Measurements from ENCODE around the gene AGBL4. TPM values are rescaled to one million over a fixed set of nuclear protein-coding genes. Genes with fewer than 3 reads are reported as not detected.

AGBL4 gene
- polyA plus RNA-seq, 3 donors = 0.05 TPM; not detected in 2

GRCh38 chr1:48930011-48930410, 1093.7 kb downstream of the AGBL4 start:
- intact Hi-C loops (cut with micrococcal nuclease) = no loop called here
- no peaks in the 10 kb centered on the region for H3K9me3 ChIP-seq (replicated peaks in 1 of 2; ENCODE audit: control insufficient read depth in 1 of 2, insufficient read depth in 1 of 2, low read length in 2 of 2)
- no peaks in the 10 kb centered on the region for H3K4me1 ChIP-seq (ENCODE audit: control insufficient read depth in 1 of 2, insufficient read depth in 2 of 2, low read length in 2 of 2)
- no peak overlapping the region for H2AFZ ChIP-seq (ENCODE audit: insufficient read depth, low read depth, low read length, poor library complexity, severe bottlenecking)
- no peaks in the 10 kb centered on the region for H3K4me1 Mint-ChIP-seq
- H3K36me3 Mint-ChIP-seq = no peaks in the 10 kb centered on the region
- no peak for TF ChIP-seq CTCF (IDR thresholded peaks at IDR 0.05)
- H3K36me3 ChIP-seq (replicated peaks in 1 of 2; ENCODE audit: control insufficient read depth in 1 of 2, insufficient read depth in 2 of 2, low read length in 2 of 2) = no peaks in the 10 kb centered on the region
- no CpG with 5 or more reads among the region's 4 CpGs for WGBS (ENCODE audit: insufficient coverage)
- peaks cover 0 to 4% (median 0%) of the 10 kb centered on the region in 3 donors for H3K27me3 Mint-ChIP-seq (ENCODE audit: low read depth in 3 of 3)
- no peaks in the 10 kb centered on the region for H3K27me3 ChIP-seq (ENCODE audit: control insufficient read depth in 2 of 2, insufficient read depth in 2 of 2, low read length in 2 of 2)
- no peak overlapping the region for H3K9ac ChIP-seq (ENCODE audit: insufficient read depth, low read length, poor library complexity, severe bottlenecking)
- no peak overlapping the region for H3K4me2 ChIP-seq (replicated peaks; ENCODE audit: extremely low read depth, low read length, poor library complexity, severe bottlenecking)
- H3K79me2 ChIP-seq (ENCODE audit: insufficient read depth, low read length) = no peaks in the 10 kb centered on the region
- H4K20me1 ChIP-seq (ENCODE audit: insufficient read depth, low read length) = no peaks in the 10 kb centered on the region
- H3K4me3 ChIP-seq (replicated peaks in 1 of 3; ENCODE audit: low read depth in 2 of 3, low read length in 3 of 3) = no peak overlapping the region
- no peak overlapping the region for H3K27ac ChIP-seq (ENCODE audit: low read depth in 1 of 2, low read length in 2 of 2)
- no peak for DNase-seq
- H3K27ac Mint-ChIP-seq = no peak overlapping the region
- H3K9me3 Mint-ChIP-seq = peaks cover 0 to 4% (median 2%) of the 10 kb centered on the region in 7 donors
- no peak overlapping the region for H3K4me3 Mint-ChIP-seq

GRCh38 chr1:48924099-48924498, 1099.7 kb downstream of the AGBL4 start:
- Mint-ChIP-seq H3K27ac (no peak overlapping the region), H3K27me3 (ENCODE audit: low read depth in 3 of 3) (peaks cover 0 to 1% (median 0%) of the 10 kb centered on the region in 3 donors), H3K4me1 (no peaks in the 10 kb centered on the region), H3K4me3 (no peak overlapping the region), H3K36me3 (no peaks in the 10 kb centered on the region), H3K9me3 (peaks cover 0 to 2% (median 0%) of the 10 kb centered on the region in 7 donors)
- H3K27me3 ChIP-seq (ENCODE audit: control insufficient read depth in 2 of 2, insufficient read depth in 2 of 2, low read length in 2 of 2) = no peaks in the 10 kb centered on the region
- no peaks in the 10 kb centered on the region for H3K36me3 ChIP-seq (replicated peaks in 1 of 2; ENCODE audit: control insufficient read depth in 1 of 2, insufficient read depth in 2 of 2, low read length in 2 of 2)
- no peaks in the 10 kb centered on the region for H4K20me1 ChIP-seq (ENCODE audit: insufficient read depth, low read length)
- no peak overlapping the region for H2AFZ ChIP-seq (ENCODE audit: insufficient read depth, low read depth, low read length, poor library complexity, severe bottlenecking)
- H3K27ac ChIP-seq (ENCODE audit: low read depth in 1 of 2, low read length in 2 of 2) = no peak overlapping the region
- H3K9me3 ChIP-seq (replicated peaks in 1 of 2; ENCODE audit: control insufficient read depth in 1 of 2, insufficient read depth in 1 of 2, low read length in 2 of 2) = no peaks in the 10 kb centered on the region
- H3K4me1 ChIP-seq (ENCODE audit: control insufficient read depth in 1 of 2, insufficient read depth in 2 of 2, low read length in 2 of 2) = no peaks in the 10 kb centered on the region
- H3K79me2 ChIP-seq (ENCODE audit: insufficient read depth, low read length) = no peaks in the 10 kb centered on the region
- no peak overlapping the region for H3K4me2 ChIP-seq (replicated peaks; ENCODE audit: extremely low read depth, low read length, poor library complexity, severe bottlenecking)
- no peak for TF ChIP-seq CTCF (IDR thresholded peaks at IDR 0.05)
- H3K4me3 ChIP-seq (replicated peaks in 1 of 3; ENCODE audit: low read depth in 2 of 3, low read length in 3 of 3) = no peak overlapping the region
- intact Hi-C loops (cut with micrococcal nuclease) = no loop called here
- H3K9ac ChIP-seq (ENCODE audit: insufficient read depth, low read length, poor library complexity, severe bottlenecking) = no peak overlapping the region
- no peak for DNase-seq
